Hepatocyte (in vitro differentiated cells): Measurements from ENCODE around the gene PDE11A.

Experiments used
- CTCF ChIP-seq: fragments of 200-600 bp; sonication (generic); IDR thresholded peaks from 2 replicates; pipeline ENCODE4 v1.5.1; 2016; ENCODE audit warnings: antibody characterized with exemption, mild to moderate bottlenecking; ENCODE audit not compliant: poor library complexity
- EZH2 ChIP-seq: fragments of 200-600 bp; sonication (generic); IDR thresholded peaks from 2 replicates; pipeline ENCODE4 v1.6.1; 2016; ENCODE audit warnings: antibody characterized with exemption, mild to moderate bottlenecking, borderline replicate concordance
- EZH2phosphoT487 ChIP-seq: fragments of 200-600 bp; sonication (generic); IDR thresholded peaks from one replicate; pipeline ENCODE4 v1.6.1; 2018; ENCODE audit warnings: antibody characterized with exemption, mild to moderate bottlenecking, low read depth, moderate library complexity; ENCODE audit not compliant: unreplicated experiment, severe bottlenecking

GRCh38 chr2:177843188-177843587, 229.4 kb downstream of the PDE11A start:
- TF ChIP-seq CTCF (no peak), EZH2phosphoT487 (no peak), EZH2 (no peak)
